ENCODE results near the gene ACY1.

ACY1 gene

DNA sequence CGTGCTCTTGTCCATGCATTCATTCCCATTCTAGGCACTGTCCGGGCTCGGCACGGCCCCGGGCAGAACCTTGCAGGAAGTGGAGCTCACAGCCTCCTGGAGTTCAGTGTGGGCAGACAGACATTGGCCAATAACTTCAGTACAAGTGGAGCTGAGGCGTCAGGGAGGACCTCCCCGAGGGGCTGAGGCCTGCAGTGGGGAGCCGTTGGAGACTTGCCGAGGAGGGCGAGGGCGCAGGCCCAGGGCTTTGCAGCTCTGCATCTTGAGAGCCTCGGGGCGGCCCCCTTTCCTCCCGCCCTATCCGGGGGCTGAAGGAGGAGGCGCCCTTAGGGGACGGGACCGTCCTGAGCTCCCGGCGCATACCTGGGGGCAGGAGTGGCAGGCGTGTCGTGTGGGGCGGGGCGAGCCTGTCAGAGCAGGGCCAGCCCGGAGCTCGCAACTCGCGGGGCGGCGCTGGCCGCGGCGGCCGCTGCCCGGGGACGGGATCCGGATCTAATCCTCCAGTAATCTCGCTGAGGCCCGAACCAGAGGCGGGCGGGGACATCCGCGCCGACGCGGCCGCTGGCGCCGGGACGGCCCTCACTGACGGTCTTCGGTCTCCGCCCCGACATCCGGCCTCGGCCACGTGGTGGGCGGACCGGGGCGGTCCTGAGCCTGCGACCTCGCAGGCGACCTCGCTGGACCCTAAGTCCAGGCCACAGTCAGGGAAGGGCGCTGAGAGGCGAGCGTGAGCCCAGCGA lies at the start of gene ACY1:
TSS of gene ACY1 (plus strand) at position 698 of the 740 bp plus-strand sequence. CDS start 530 bp downstream, outside the sequence.
- Mint-ChIP-seq H3K36me3 (no peaks in the 10 kb centered on the region), H3K27ac (peak within 1 kb of the TSS; percentile 98), H3K4me3 (peak within 1 kb of the TSS; percentile 99), H3K27me3 (no peaks in the 10 kb centered on the region), H3K4me1 (ENCODE audit: low read depth) (peaks cover 17% of the 10 kb centered on the region), H3K9me3 (ENCODE audit: low read depth) (no peaks in the 10 kb centered on the region)

DNA sequence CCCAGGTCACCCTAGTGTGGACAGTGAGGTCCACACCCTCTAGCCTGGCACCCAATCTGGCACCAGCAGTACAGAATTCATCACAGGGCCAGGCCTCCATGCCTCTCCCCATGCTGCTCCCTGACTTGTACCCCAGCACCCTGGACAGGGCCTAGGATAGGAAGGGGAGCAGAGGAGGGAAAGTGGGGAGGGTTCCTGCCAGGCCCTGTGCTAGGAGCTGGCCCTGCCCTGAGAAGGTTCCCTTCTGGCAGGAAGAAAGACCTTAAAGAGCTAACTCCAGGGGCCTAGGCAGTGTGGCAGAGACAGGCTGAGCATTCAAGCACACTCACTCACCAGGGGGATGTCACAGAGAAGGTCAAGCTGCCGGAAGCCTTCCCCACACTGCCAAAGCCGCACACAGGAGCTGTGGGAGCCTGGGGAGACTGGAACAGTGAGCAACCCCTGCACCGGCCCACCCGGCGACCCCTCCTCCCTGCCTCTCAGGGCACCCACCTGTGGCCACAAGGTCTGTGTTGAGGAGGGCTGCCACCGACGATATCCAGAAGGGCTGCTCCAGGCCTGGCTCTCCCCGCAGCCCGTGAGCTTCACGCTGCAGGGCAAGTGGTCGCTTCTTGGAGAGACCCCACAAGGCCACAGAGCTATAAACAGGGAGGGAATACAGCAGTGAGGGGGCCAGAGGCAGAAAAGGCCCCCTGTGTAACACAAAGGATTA lies 49.0 kb upstream of the ACY1 start:
- H3K27me3 Mint-ChIP-seq: no peaks in the 10 kb centered on the region
- peaks cover 5% of the 10 kb centered on the region for H3K4me1 Mint-ChIP-seq (ENCODE audit: low read depth)
- no peaks in the 10 kb centered on the region for H3K9me3 Mint-ChIP-seq (ENCODE audit: low read depth)
- H3K4me3 Mint-ChIP-seq: no peak overlapping the region
- no peak overlapping the region for H3K27ac Mint-ChIP-seq
- peaks cover 6% of the 10 kb centered on the region for H3K36me3 Mint-ChIP-seq

DNA sequence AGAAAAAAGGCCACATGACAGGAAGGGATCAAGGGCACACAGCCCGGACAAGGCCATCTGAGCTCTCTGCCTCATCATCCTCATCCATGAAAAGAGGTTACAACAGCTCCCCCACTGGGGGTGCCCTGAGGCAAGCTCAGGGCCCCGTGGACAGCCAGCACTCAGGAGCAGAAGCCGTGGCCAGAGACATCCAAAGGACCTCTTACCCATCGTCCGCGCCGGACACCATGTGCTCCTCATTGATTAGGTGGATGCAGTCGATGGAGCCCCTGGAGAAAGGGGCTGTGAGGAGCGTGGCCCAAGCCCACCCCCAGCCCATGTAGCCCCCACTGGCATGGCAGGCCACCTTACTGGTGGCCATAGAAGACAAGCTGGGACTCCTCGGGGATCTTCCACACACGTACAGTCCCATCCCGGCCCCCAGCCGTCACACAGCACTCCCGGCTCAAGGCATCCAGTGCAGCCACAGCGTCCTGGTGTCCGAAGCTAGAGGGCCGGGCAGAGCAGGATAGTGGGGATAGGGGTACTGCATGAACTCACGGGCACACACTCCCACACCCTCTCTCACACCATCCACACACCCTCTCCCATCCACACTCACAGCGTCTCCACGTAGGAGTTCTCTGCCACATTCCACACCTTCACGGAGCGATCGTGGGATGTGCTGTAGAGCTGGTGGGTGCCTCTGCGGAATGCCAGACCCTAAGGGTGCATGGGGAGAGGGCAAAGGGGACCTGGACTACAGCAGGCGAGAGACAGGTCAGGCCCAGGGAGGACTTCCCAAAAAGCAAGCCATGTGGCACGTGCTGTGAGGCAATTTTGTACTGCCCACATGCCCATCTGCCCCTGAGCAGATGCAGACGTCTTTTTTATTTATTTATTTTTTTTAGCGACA lies 48.1 kb upstream of the ACY1 start:
- Mint-ChIP-seq H3K27me3 (no peaks in the 10 kb centered on the region), H3K9me3 (ENCODE audit: low read depth) (no peaks in the 10 kb centered on the region), H3K27ac (no peak overlapping the region), H3K4me3 (no peak overlapping the region), H3K4me1 (ENCODE audit: low read depth) (peaks cover 14% of the 10 kb centered on the region), H3K36me3 (peaks cover 3% of the 10 kb centered on the region)

DNA sequence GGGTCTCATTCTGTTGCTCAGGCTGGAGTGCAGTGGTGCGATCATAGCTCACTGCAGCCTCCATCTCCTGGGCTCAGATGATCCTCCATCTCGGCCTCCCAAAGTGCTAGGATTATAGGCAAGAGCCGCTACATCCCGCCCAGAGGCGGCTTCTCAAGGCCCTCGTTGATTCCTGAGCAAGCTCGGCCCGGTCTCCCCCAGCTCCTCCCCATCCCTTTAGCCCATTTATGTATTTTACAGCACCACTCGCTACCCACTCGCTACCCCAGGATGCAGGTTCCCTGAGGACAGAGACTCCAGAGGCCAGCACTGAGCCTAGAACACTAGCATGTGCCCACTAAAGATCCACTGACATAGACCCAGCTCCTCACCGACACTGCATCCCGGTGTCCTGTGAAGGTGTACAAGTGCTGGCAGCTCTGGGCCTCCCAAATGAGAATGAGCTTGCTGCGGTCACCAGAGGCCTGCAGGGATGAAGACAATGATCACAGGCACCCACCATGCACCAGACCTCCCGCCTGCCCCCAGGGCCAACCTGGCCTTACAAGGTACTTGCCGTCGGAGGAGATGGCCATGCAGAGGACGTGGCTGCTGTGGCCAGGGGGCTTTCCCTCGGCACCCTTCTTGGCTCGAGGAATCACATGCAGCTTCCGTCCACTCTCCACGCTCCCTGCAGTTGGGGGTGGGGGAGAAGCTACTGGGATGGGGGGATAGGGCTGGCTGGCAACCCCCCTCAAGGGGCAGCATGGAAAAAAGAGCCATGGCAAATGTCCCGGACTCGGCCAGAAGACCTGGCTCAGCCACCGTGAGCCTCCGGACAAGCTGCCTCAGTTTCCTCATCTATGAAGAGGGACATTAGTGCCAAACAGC lies 47.2 kb upstream of the ACY1 start:
- H3K9me3 Mint-ChIP-seq (ENCODE audit: low read depth): no peaks in the 10 kb centered on the region
- no peaks in the 10 kb centered on the region for H3K27me3 Mint-ChIP-seq
- H3K4me3 Mint-ChIP-seq: no peak overlapping the region
- peaks cover 22% of the 10 kb centered on the region for H3K4me1 Mint-ChIP-seq (ENCODE audit: low read depth)
- H3K36me3 Mint-ChIP-seq: peaks cover 5% of the 10 kb centered on the region
- no peak overlapping the region for H3K27ac Mint-ChIP-seq

DNA sequence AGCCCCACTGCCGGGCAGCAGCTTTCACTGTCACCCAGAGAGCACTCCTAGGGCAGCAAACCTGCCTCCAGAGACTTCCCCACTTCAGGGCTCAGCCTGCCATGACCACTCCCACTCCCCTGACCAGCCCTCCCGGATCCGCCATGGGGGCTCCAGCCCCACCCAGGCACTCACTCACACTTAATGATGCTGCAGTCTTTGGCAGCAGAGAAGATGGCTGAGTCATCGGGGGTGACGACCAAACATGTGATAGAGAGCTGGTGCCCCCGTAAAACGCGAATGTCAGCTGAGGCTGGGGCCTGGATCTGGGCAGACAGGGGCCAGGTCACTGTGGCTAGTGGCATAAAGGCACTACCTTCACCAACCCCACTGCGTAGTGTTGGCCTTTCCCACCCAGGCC lies 46.3 kb upstream of the ACY1 start:
- H3K4me1 Mint-ChIP-seq (ENCODE audit: low read depth): peaks cover 22% of the 10 kb centered on the region
- no peaks in the 10 kb centered on the region for H3K27me3 Mint-ChIP-seq
- no peak overlapping the region for H3K4me3 Mint-ChIP-seq
- H3K27ac Mint-ChIP-seq: no peak overlapping the region
- no peaks in the 10 kb centered on the region for H3K9me3 Mint-ChIP-seq (ENCODE audit: low read depth)
- H3K36me3 Mint-ChIP-seq: peaks cover 4% of the 10 kb centered on the region

DNA sequence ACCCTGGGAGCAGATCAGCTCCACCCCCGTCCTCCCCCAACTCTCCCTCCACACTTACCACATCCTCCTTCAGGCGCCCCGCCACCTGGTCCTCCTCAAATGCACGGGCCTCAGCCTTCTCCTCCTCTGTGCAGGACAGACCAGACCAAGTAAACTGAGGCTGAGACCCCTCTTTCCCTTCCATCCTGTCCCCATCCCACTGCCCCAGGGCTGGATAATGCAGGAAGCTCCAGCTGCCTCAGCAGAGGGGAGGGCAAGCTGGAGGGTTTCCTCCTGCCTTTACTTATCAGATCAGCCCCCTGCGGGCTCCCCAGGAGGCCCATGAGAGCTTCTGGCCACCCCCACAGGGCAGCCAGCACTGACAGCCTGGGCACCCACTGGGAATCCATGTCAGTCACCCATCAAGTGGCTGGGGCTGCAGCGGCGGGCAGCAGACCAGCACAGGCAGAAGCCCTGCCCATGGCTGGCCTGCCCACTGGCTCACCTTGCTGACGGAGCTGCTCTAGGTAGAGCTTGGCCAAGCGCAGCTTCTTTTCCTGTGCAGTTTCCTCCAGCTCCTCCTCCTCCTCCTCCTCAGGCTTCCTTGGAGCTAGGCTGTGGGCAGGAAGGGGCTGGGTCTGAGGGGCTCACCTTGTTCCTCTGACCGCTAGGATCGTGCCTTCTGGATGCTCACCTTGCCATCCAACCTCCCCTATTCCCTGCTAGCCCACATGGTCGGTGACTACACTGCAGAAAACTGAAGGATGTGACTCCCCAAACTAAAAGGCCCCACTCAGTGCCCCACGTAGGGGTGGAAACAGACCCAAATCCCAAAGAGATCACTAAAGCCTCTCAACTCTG lies 45.5 kb upstream of the ACY1 start:
- Mint-ChIP-seq H3K27ac (peak overlapping the region; percentile 22), H3K36me3 (peaks cover 4% of the 10 kb centered on the region), H3K4me1 (ENCODE audit: low read depth) (peaks cover 24% of the 10 kb centered on the region), H3K9me3 (ENCODE audit: low read depth) (no peaks in the 10 kb centered on the region), H3K27me3 (no peaks in the 10 kb centered on the region), H3K4me3 (no peak overlapping the region)

DNA sequence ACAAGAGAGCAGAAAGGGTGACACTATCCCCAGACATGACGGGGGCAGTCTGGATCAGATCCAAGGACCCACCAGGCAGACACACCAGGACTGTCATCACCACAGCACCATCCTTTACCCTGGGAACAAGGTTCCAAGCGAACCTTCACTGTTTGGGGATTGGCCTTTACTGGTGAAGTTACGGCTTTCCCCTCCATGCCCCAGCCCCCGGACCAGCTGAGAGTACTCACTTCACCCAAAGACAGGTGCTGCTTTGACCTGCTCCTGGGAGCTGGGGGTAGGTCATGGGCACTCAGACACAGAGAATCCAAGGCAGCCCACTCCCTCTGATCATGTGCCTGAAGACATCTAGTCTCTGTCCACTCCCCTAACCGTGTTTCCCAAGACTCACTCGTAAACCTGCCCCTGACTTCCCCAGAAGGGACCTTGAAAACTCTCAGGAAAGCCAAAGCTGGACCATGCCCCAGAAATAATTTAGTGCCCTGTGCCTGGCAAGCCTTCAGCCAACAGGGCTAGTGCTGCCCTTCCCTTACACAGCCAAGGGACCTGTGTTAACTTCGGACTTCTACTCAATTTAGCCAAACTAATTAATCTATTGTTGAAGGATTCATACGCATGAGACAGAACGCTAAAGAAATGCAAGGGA lies 44.4 kb upstream of the ACY1 start:
- H3K4me1 Mint-ChIP-seq (ENCODE audit: low read depth): peaks cover 27% of the 10 kb centered on the region
- peak overlapping the region; percentile 98 for H3K4me3 Mint-ChIP-seq
- no peaks in the 10 kb centered on the region for H3K27me3 Mint-ChIP-seq
- H3K27ac Mint-ChIP-seq: peak overlapping the region; percentile 8
- H3K9me3 Mint-ChIP-seq (ENCODE audit: low read depth): no peaks in the 10 kb centered on the region
- peaks cover 4% of the 10 kb centered on the region for H3K36me3 Mint-ChIP-seq

DNA sequence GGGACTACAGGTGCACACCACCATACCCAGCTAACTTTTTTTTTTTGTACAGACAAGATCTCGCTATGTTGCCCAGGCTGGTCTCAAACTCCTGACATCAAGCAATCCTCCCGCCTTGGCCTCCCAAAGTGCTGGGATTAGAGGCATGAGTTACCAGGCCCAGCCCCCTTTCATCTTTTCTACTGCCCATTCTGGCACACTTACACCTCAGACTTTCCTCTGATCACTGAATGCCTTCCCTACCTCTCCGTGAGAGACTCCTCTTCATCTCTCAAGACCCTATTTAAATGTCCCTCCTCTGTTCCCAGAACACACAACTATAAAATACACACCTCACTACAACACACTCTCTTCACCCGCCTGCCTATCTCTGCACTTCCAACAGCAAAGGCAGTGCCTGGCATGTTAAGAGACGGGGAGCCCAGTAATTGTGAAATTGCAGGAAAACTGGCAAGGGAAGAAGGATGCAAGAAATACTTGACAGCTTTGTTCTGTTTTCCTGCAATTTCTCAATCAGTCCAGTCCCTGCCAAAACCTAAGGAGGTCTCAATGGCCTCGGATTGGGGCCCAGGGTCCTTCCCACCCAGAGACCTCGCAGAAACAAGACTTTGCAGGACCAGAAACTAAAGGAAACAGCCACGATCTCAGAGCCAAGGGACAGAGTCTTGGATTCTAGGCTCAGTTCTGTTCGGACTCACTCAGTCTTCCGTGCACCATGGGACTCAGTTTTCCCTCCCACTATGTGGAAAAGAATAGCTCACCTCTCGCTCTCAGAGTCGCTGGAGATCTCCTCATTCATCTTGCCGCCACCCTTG lies 42.5 kb upstream of the ACY1 start:
- H3K27me3 Mint-ChIP-seq: no peaks in the 10 kb centered on the region
- peak overlapping the region; percentile 89 for H3K27ac Mint-ChIP-seq
- no peaks in the 10 kb centered on the region for H3K9me3 Mint-ChIP-seq (ENCODE audit: low read depth)
- H3K4me3 Mint-ChIP-seq: peak overlapping the region; percentile 98
- peaks cover 28% of the 10 kb centered on the region for H3K4me1 Mint-ChIP-seq (ENCODE audit: low read depth)
- peaks cover 4% of the 10 kb centered on the region for H3K36me3 Mint-ChIP-seq

DNA sequence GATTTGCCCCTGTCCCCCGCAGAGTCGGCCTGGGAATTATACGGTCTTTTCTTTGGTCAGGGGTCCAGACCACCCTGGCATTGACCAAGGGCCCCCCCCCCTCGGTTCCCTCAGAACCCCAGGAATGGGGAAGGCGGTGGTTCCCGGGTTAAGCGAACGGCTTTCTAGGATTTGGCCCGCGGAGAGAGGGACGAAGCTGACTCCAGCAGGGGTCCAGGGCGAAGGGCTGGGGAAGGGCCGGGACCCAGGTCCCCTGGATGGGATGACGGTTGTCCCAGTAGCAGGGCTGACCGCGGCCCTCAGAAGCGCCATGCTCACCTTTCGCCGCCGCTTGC lies 41.9 kb upstream of the ACY1 start:
- Mint-ChIP-seq H3K27me3 (no peaks in the 10 kb centered on the region), H3K4me1 (ENCODE audit: low read depth) (peaks cover 28% of the 10 kb centered on the region), H3K36me3 (peaks cover 4% of the 10 kb centered on the region), H3K27ac (peak overlapping the region; percentile 89), H3K9me3 (ENCODE audit: low read depth) (no peaks in the 10 kb centered on the region), H3K4me3 (peak overlapping the region; percentile 98)

DNA sequence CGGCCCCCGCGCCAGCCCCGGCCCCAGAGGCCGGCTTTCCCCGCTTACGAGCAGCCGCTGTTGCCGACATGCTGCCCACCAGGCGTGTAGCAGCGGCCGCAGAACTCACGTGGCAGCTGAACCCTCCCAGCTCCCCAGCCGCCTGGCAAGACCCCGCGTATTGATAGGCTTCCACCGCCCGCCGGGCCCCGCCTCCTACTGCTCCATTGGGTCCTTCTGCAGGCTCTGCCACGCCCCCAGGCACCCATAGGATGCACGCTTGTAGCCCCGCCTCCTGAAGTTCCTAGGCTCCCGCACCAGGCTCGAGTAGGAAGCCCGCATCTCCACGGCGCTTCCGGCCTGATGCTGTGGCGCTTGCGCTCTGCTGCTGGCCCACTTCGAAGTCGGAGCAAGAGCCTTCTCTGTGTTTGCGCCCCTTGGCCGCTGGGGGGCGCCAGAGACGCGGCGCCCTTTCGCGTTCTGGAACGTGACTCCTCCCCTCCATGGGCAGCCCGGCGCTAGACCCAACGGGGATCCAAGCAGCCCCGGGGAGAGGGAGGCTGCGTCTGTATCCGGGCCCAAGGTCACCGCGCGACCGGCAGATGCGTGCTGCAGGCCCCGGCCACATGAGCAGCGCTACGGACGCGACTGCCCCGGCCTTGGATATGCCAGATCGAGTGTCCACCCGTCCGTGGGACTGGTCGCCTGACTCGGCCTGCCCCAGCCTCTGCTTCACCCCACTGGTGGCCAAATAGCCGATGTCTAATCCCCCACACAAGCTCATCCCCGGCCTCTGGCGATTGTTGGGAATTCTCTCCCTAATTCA lies 41.3 kb upstream of the ACY1 start, which contains the start of the genes PARP3 and RRP9:
TSS of gene PARP3 (plus strand) at position 566 of the 805 bp plus-strand sequence. CDS start 993 bp downstream, outside the sequence.
TSS of gene RRP9 (minus strand) at position 107 of the 805 bp plus-strand sequence. CDS start at position 70, 37 bp downstream.
- H3K27ac Mint-ChIP-seq: peak within 1 kb of the TSS; percentile 89
- H3K27me3 Mint-ChIP-seq: no peaks in the 10 kb centered on the region
- H3K4me1 Mint-ChIP-seq (ENCODE audit: low read depth): peaks cover 28% of the 10 kb centered on the region
- no peaks in the 10 kb centered on the region for H3K9me3 Mint-ChIP-seq (ENCODE audit: low read depth)
- peaks cover 4% of the 10 kb centered on the region for H3K36me3 Mint-ChIP-seq
- H3K4me3 Mint-ChIP-seq: peak within 1 kb of the TSS; percentile 98

DNA sequence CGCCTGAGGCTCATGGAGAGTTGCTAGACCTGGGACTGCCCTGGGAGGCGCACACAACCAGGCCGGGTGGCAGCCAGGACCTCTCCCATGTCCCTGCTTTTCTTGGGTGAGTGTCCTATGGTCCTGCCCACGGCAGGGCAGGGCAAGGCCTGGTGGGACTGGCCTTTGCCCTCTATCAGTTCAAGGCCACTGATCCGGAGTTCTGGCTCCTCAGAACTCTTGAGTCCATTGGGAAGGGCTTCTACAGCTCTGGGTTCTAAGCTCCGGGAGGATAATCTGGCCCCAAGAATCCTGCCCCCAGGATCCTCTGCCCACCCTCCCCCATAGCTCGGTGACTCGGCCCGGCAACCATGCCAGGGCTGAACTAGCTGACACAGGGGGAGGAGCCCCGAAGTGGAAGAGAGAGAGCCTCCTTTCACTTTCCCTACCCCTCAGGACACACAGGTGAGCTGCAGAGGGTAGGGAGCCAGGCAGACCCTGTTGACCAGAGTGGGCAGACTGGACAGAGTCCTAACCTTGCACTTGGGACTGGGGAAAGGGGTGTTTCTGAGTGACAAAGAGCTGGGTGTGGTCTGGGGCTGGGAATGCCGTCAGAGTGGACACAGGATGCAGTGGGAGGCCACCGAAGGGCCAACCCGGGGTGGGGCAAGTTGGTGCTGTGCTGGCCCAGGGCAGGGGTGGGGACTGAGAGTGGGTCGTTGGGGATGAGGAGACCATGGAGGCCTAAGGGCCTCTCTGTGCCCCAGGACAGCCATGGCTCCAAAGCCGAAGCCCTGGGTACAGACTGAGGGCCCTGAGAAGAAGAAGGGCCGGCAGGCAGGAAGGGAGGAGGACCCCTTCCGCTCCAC lies 40.5 kb upstream of the ACY1 start:
- Mint-ChIP-seq H3K36me3 (peaks cover 4% of the 10 kb centered on the region), H3K4me3 (peak overlapping the region; percentile 98), H3K9me3 (ENCODE audit: low read depth) (no peaks in the 10 kb centered on the region), H3K4me1 (ENCODE audit: low read depth) (peaks cover 28% of the 10 kb centered on the region), H3K27me3 (no peaks in the 10 kb centered on the region), H3K27ac (peak overlapping the region; percentile 87)
